ENCODE measurements around the gene COBL. TPM values are rescaled to one million over a fixed set of nuclear protein-coding genes. Genes with fewer than 3 reads are reported as not detected.

COBL gene
- total and polyA plus RNA-seq, 2 donors (not counting 3 experiments of a cell fraction or from before 2014, with no cell fraction given) = 0.11 TPM; not detected in 1

DNA sequence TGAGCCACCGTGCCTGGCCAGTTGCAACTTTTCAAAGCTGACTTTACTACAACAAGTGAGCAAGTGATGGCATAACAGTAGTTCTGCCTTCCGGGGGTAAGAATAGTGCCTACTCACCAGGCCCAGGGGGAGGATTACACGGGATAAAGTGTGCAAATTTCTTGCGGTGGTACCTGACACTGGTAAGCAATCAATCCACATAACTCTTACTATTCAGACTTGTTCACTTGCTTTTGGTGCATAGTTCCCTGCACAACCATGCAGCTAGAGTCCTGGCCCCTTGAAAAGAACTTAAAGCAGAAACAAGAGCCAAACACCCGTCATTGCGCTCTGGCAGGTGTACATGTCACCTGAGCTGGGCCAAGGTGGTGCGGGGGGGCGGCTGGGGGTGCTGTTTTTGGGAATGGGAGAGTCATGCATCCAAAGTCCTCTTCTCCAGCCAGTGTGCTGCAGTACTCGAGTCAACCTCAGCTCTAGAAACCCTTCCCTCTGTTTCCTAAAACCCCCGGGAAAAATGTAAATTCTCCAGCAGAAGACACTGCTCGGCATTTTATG is 5.4 kb upstream of the COBL start:
- H2AFZ ChIP-seq (ENCODE audit: low read depth, low read length) = no peak overlapping the region
- H3K27me3 ChIP-seq (ENCODE audit: control insufficient read depth in 2 of 2, insufficient read depth in 2 of 2, low read length in 2 of 2) = peaks cover 8 to 9% of the 10 kb centered on the region in 2 experiments
- dilution Hi-C loops (cut with MboI; ENCODE audit: extremely low pct_ligation_motif_present, low sequenced_read_pairs) = no loop called here
- no peaks in the 10 kb centered on the region for H3K79me2 ChIP-seq (ENCODE audit: control insufficient read depth, insufficient read depth, low read length)
- no peak for DNase-seq (ENCODE audit: low read depth, low spot score)
- H3K36me3 ChIP-seq (ENCODE audit: control insufficient read depth in 2 of 2, extremely low read depth in 1 of 2, insufficient read depth in 2 of 2, low read length in 2 of 2) = no peaks in the 10 kb centered on the region
- TF ChIP-seq, protein P1, sequence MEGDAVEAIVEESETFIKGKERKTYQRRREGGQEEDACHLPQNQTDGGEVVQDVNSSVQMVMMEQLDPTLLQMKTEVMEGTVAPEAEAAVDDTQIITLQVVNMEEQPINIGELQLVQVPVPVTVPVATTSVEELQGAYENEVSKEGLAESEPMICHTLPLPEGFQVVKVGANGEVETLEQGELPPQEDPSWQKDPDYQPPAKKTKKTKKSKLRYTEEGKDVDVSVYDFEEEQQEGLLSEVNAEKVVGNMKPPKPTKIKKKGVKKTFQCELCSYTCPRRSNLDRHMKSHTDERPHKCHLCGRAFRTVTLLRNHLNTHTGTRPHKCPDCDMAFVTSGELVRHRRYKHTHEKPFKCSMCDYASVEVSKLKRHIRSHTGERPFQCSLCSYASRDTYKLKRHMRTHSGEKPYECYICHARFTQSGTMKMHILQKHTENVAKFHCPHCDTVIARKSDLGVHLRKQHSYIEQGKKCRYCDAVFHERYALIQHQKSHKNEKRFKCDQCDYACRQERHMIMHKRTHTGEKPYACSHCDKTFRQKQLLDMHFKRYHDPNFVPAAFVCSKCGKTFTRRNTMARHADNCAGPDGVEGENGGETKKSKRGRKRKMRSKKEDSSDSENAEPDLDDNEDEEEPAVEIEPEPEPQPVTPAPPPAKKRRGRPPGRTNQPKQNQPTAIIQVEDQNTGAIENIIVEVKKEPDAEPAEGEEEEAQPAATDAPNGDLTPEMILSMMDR (IDR thresholded peaks at IDR 0.05; ENCODE audit: extremely low read depth in 1 of 2, insufficient read depth in 1 of 2, low read depth in 1 of 2, low read length in 2 of 2) = no peak
- no peak for TF ChIP-seq FOS (IDR thresholded peaks at IDR 0.05; ENCODE audit: borderline replicate concordance, insufficient read depth, low read length)
- no peak overlapping the region for H3K4me3 ChIP-seq (replicated peaks in 1 of 3; ENCODE audit: insufficient read depth in 1 of 3, low read depth in 1 of 3, low read length in 3 of 3)
- H4K20me1 ChIP-seq (replicated peaks; ENCODE audit: control insufficient read depth, extremely low read depth, insufficient read depth, low read length) = no peaks in the 10 kb centered on the region
- ChIA-PET POLR2A (no interaction called here), CTCF (no interaction called here)
- H3K4me1 ChIP-seq (ENCODE audit: control insufficient read depth, extremely low read depth, insufficient read depth, low read length) = no peaks in the 10 kb centered on the region
- FAIRE-seq = no peak
- H3K27ac ChIP-seq (ENCODE audit: insufficient read depth, low read depth, low read length) = no peak overlapping the region
- BruUV-seq (replicated peaks) = no TSS peak
- intact Hi-C loops (cut with micrococcal nuclease) = no loop called here
- no peak overlapping the region for H3K9ac ChIP-seq (replicated peaks; ENCODE audit: extremely low read depth, insufficient read depth, low read length)
- no peaks in the 10 kb centered on the region for H3K9me3 ChIP-seq (replicated peaks; ENCODE audit: control insufficient read depth, insufficient read depth, low read length)
- H3K9me1 ChIP-seq (replicated peaks; ENCODE audit: control insufficient read depth, extremely low read depth, insufficient read depth, low read length) = no peaks in the 10 kb centered on the region
- H3K4me2 ChIP-seq (ENCODE audit: insufficient read depth, low read length) = no peak overlapping the region

DNA sequence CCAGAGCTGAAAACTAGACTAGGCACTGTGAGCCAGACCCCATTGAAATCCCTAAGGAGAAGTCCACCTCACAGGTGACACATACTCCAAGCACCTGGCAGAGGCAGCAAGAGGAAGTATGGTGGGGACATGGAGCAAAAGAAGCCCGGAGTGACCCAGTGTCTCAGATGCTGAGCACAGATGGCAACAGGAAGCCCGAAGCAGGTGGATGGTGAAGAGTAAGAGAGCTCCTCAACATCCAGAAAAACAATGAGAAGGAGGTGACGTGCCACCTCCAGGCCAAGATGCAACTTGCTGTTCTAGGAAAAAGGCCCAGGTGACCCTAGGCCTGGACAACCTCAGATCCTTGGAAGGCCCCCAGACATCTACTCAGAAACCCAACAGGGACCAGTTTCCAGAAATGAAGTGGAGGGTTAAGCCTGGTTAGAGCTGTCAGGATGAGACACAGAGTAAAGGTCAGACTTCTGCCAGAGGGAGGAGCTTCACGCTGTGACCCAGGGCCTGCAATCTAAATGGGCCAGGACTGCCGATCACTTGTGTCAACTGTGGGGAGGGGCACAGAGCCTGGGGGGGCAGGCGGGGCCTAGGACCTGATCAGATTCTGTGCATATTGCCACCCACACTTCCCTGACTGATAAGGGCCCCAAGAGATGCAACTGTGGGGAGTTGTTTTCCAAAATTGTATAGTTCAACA is 2.4 kb upstream of the COBL start:
- H3K4me1 ChIP-seq (ENCODE audit: control insufficient read depth, extremely low read depth, insufficient read depth, low read length) = peaks cover 3% of the 10 kb centered on the region
- no peak for TF ChIP-seq EZH2 (IDR thresholded peaks at IDR 0.05; ENCODE audit: borderline replicate concordance, low read depth, low read length, severe bottlenecking)
- TF ChIP-seq, protein P1 (IDR thresholded peaks at IDR 0.05; ENCODE audit: extremely low read depth in 1 of 2, insufficient read depth in 1 of 2, low read depth in 1 of 2, low read length in 2 of 2) = no peak
- TF ChIP-seq MYC (IDR thresholded peaks at IDR 0.05; ENCODE audit: low read depth, low read length) = no peak
- no peak for TF ChIP-seq POLR2AphosphoS5 (IDR thresholded peaks at IDR 0.05; ENCODE audit: insufficient read depth, low read depth, low read length)
- no peak for TF ChIP-seq JUN (IDR thresholded peaks at IDR 0.05; ENCODE audit: borderline replicate concordance, insufficient read depth, insufficient read length, low read depth)
- TF ChIP-seq, protein P2, sequence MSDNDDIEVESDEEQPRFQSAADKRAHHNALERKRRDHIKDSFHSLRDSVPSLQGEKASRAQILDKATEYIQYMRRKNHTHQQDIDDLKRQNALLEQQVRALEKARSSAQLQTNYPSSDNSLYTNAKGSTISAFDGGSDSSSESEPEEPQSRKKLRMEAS (IDR thresholded peaks at IDR 0.05; ENCODE audit: insufficient read depth, insufficient read length) = no peak
- TF ChIP-seq GATA2 (IDR thresholded peaks at IDR 0.05; ENCODE audit: insufficient read depth, insufficient read length, low read depth, low read length) = no peak
- no peak for TF ChIP-seq POLR2A (IDR thresholded peaks at IDR 0.05; ENCODE audit: low read depth, low read length)
- TF ChIP-seq FOS (IDR thresholded peaks at IDR 0.05; ENCODE audit: borderline replicate concordance, insufficient read depth, low read length) = no peak
- CTCF ChIA-PET = no interaction called here
- H3K9ac ChIP-seq (replicated peaks; ENCODE audit: extremely low read depth, insufficient read depth, low read length) = no peak overlapping the region
- no peaks in the 10 kb centered on the region for H4K20me1 ChIP-seq (replicated peaks; ENCODE audit: control insufficient read depth, extremely low read depth, insufficient read depth, low read length)
- H3K27ac ChIP-seq (ENCODE audit: insufficient read depth, low read depth, low read length) = no peak overlapping the region
- FAIRE-seq (no peak), DNase-seq (ENCODE audit: low read depth, low spot score) (no peak)
- intact Hi-C loops (cut with micrococcal nuclease) = no loop called here
- H3K27me3 ChIP-seq (ENCODE audit: control insufficient read depth in 2 of 2, insufficient read depth in 2 of 2, low read length in 2 of 2) = peaks cover 22 to 33% of the 10 kb centered on the region in 2 experiments
- no peak overlapping the region for H2AFZ ChIP-seq (ENCODE audit: low read depth, low read length)
- no peak overlapping the region for H3K4me3 ChIP-seq (replicated peaks in 1 of 3; ENCODE audit: insufficient read depth in 1 of 3, low read depth in 1 of 3, low read length in 3 of 3)
- H3K9me3 ChIP-seq (replicated peaks; ENCODE audit: control insufficient read depth, insufficient read depth, low read length) = no peaks in the 10 kb centered on the region
- H3K79me2 ChIP-seq (ENCODE audit: control insufficient read depth, insufficient read depth, low read length) = no peaks in the 10 kb centered on the region
- no peaks in the 10 kb centered on the region for H3K36me3 ChIP-seq (ENCODE audit: control insufficient read depth in 2 of 2, extremely low read depth in 1 of 2, insufficient read depth in 2 of 2, low read length in 2 of 2)
- H3K4me2 ChIP-seq (ENCODE audit: insufficient read depth, low read length) = no peak overlapping the region
- dilution Hi-C loops (cut with MboI; ENCODE audit: extremely low pct_ligation_motif_present, low sequenced_read_pairs) = no loop called here
- POLR2A ChIA-PET = no interaction called here
- no peaks in the 10 kb centered on the region for H3K9me1 ChIP-seq (replicated peaks; ENCODE audit: control insufficient read depth, extremely low read depth, insufficient read depth, low read length)
- BruUV-seq (replicated peaks) = no TSS peak
